Anterior cingulate cortex (tissue), 58 donors: ENCODE results near the gene PCDHGA6.
"Not testable (repeated sequence)": the region's sequence is repeated elsewhere in the genome, so short reads cannot be mapped to it uniquely, and the experiment has no call there.

Experiments
- DNase-seq, 58 donors: peaks; one replicate each; lab custom pipeline; 2025; lab: John Stamatoyannopoulos, UW

The PCDHGA6 gene

GRCh38 chr5:141373673-141374317 lies at the start of gene PCDHGA6:
Gene PCDHGA6 (plus strand): TSS chr5:141373891. CDS start chr5:141374084, 193 bp downstream.
- DNase-seq, result no peak

DNA sequence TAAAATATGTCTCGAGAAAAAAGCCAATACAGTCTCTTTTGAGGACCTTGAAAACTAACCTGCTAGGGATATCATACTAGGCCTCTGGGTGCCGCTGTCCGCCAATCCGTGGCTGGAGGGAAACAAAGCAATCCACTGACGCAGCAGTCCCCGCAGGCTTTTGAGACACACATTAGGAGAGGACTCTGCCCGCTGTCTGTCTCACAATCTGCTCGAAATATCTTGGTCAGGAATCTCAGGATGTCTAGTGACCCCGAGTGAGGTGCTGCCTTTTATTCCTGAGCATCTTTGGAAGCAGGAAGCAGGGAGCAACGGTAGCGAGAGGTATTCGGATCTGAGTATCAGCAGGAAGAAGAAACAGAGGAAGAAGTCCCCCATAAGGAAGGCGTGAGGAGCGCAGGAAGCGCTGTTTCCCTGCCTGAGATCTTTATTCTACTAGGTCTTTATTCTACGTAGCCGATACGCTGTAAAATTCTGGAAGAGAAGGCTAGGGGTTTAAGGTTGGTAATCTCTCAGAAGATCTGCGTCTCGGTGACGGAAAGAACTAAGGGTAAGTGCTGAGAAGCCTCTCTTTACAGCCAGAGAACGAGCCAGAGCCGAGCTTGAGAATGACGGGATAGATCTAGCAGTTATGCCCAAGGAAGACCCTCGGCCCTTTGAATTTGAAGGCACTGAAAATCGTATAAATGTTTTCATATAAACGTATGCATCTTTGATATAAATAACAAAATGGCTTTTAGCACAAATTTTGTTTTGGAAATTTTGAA lies 47.4 kb upstream of the PCDHGA6 start:
- DNase-seq, result peak in 50 of 58 donors; percentile 2 to 72 (median 38)

DNA sequence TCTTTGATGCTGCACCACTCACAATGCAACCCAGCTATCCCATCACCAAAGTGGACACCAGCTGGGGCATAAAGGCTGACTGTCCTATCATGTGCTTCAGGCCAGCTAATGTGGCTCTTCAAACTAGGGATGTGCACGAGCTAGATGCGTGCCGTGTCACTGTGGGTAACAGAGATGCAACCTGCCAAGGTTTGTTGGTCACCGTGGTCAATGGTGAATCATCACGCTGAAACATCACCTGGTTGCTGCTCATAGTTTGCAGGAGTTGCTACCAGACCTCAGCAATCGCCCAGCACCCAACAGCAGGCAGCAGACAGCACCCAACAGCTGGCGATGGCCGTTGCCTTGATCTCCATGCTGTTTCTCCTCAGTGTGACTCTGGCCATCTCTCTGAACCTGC lies 45.5 kb upstream of the PCDHGA6 start:
- no peak for DNase-seq

DNA sequence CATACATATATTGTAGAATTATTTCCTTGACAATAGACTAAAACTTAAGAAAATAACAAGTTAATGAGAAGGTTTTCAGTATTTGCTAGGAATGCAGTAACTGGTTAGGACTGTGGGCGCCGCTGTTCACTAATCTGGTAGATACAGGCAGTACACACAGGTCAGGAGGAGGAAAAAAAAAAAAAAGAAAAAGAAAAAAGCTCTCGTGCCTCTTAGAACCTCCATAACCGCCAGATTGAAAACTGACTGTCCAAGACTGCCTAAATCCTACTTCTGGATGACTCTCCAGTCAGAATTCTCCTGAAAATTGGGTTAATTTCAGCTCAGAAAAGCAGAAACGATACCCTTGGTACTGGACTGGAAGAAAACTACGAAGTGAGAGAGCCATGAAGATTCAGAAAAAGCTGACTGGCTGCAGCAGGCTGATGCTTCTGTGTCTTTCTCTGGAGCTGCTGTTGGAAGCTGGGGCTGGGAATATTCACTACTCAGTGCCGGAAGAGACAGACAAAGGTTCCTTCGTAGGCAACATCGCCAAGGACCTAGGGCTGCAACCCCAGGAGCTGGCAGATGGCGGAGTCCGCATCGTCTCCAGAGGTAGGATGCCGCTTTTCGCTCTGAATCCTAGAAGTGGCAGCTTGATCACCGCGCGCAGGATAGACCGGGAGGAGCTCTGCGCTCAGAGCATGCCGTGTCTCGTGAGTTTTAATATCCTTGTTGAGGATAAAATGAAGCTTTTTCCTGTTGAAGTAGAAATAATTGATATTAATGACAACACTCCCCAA lies 43.2 kb upstream of the PCDHGA6 start, which contains the start of gene PCDHGA1:
TSS of gene PCDHGA1 (plus strand) at position 216 of the 782 bp plus-strand sequence.
- peak in 1 of 58 donors; percentile 2 for DNase-seq

- DNase-seq, result not testable (repeated sequence)
Observed at GRCh38 chr5:141332571-141332970, 41.1 kb upstream of the PCDHGA6 start.

DNA sequence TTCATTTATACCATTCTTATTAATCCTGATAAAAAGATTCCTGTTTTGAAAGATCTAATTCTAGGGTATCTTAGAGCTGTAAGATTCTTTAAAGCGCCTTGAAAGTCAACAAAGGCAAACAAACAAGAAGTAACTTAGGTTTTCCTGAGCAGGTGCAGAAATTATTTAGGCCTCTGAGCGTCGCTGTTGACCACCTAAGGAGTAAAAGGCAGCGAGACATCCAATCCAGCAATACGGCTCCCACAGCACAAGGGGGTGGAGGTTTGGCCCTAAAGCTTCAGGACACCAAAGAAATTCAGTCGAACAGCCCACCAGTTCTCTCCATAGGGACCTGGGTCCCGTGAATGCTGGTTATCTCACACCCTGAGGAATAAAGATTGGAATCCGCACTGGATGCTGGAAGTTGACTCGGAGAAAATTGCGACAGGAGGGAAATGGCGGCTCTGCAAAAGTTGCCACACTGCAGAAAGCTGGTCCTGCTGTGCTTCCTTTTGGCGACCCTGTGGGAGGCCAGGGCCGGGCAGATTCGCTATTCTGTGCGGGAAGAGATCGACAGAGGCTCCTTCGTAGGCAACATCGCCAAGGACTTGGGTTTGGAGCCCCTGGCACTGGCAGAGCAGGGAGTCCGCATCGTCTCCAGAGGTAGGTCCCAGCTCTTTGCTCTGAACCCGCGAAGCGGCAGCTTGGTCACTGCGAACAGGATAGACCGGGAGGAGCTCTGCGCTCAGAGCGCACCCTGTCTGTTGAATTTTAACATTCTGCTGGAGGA lies 35.0 kb upstream of the PCDHGA6 start, which contains the start of gene PCDHGA2:
TSS of gene PCDHGA2 (plus strand) at position 223 of the 769 bp plus-strand sequence.
- DNase-seq, result no peak

GRCh38 chr5:141340781-141341354 lies 32.8 kb upstream of the PCDHGA6 start:
- not testable (repeated sequence) for DNase-seq

- DNase-seq, result no peak
Observed at GRCh38 chr5:141342773-141343172, 30.9 kb upstream of the PCDHGA6 start.

- DNase-seq, result no peak
Observed at GRCh38 chr5:141343242-141343952, 30.3 kb upstream of the PCDHGA6 start, which contains the start of gene PCDHGA3. Gene PCDHGA3 (plus strand): TSS chr5:141343829. CDS start chr5:141344034, 205 bp downstream.

DNA sequence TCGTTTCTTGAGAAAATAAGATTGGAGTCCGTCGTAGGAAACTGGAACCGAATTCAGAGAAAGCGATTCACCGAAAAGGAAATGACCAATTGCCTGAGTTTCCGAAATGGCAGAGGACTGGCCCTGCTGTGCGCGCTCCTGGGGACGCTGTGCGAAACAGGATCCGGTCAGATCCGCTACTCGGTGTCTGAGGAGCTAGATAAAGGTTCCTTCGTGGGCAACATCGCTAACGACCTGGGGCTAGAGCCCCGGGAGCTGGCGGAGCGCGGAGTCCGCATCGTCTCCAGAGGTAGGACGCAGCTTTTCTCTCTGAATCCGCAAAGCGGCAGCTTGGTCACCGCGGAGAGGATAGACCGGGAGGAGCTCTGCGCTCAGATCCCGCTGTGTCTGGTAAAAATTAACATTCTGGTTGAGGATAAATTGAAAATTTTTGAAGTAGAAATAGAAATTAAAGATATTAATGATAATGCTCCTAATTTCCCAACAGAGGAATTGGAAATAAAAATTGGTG lies 29.7 kb upstream of the PCDHGA6 start:
- no peak for DNase-seq

GRCh38 chr5:141345327-141345726 lies 28.4 kb upstream of the PCDHGA6 start:
- no peak for DNase-seq

- not testable (repeated sequence) for DNase-seq
Observed at GRCh38 chr5:141346017-141346416, 27.7 kb upstream of the PCDHGA6 start.

GRCh38 chr5:141349917-141350619 lies 23.6 kb upstream of the PCDHGA6 start, which contains the start of gene PCDHGB1:
Gene PCDHGB1 (plus strand): TSS chr5:141350099. CDS start chr5:141350261, 162 bp downstream.
- peak in 8 of 58 donors; percentile 3 to 25 (median 10) for DNase-seq

DNA sequence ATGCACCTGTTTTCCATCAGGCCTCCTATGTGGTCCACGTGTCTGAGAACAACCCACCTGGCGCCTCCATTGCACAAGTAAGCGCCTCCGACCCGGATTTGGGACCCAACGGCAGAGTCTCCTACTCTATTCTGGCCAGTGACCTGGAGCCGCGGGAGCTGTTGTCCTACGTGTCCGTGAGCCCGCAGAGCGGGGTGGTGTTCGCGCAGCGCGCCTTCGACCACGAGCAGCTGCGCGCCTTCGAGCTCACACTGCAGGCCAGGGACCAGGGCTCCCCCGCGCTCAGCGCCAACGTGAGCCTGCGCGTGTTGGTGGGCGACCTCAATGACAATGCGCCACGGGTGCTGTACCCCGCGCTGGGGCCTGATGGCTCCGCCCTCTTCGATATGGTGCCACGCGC lies 22.1 kb upstream of the PCDHGA6 start:
- no peak for DNase-seq

- no peak for DNase-seq
Observed at GRCh38 chr5:141354900-141355469, 18.7 kb upstream of the PCDHGA6 start, which contains the start of gene PCDHGA4. Gene PCDHGA4 (plus strand): TSS chr5:141355021. CDS start chr5:141355108, 87 bp downstream.

GRCh38 chr5:141355641-141356040 lies 18.1 kb upstream of the PCDHGA6 start:
- no peak for DNase-seq

- DNase-seq, result no peak
Observed at GRCh38 chr5:141356133-141356532, 17.6 kb upstream of the PCDHGA6 start.
